Left forelimb (tissue), 1 donor: Measurements from ENCODE around the gene KCNQ4.

Source experiments
- DNase-seq: peaks from one replicate; pipeline ENCODE4 v3.0.0-alpha.2; 2018; ENCODE audit warnings: low spot score

KCNQ4 gene

DNA sequence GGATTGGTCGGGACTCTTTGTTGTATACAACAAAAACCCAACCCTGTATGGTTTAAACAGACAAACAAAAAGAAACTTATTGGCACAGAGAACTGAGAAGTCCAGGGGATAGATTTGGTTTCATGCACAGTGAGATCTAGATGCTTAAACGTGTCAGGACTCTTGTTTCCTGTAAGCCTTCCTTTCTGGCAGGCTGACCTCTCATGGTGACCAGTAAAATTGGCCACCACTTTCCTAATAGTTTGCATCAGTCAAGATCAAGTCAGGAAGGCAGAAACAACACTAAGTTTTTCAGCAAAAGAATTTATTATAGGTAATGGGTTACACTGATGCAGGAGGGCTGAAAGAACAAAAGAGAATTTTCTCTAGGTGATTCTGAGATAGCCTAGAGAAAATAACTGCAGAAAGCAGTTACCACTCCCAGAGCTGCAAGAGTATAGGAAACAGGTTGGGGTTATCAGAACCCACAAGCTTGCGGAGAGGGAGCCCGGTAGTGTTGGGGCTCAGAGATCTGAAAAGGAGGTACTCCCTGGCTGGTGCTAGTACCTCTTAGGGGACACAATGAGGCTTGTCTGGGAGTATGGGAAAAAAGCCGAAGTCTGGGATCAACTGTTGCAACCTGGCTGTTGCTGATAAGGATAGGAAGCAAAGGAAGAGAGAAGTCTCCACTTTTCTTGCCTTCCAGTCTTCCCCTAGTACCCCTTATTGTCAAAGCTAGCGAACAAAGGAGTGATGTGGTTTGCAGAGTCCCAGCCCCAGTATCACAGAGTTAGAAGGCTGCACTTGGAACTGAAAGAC is 57.1 kb downstream of the KCNQ4 start:
- no peak for DNase-seq

DNA sequence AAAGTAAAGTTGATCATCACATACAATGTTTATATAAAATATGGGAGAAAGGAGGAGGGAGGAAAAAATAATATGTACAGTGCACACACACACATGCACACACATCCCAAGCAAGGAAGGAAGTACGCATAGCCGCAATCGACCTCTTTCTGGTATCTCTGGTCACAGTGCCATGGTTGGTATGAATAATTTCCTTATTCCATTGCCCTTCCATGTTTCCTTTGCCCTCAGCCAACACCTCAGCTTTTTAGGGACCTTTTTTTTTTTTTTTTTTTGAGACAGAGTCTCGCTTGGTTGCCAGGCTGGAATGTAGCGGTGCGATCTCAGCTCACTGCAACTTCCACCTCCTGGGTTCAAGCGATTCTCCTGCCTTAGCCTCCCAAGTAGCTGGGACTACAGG is 58.0 kb downstream of the KCNQ4 start:
- no peak for DNase-seq

DNA sequence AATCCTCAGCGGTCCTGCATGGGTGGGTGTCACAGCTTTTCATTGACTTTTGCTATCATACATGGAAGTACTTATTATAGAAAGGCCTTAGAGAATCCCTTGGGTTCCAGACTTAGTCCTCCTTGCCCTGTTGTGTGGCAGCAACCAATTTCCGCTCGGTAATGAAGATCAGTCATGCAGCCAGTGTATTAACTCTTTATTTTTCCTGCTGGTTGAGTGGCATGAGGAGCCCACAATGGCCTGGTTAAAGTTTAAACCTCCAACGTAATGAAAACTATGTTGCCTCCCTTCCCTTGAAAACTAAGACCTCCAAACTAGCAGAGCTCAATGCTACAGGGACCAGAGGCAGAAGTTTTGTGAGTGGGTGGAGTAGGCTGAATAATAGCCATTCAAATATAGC is 58.6 kb downstream of the KCNQ4 start:
- no peak for DNase-seq

DNA sequence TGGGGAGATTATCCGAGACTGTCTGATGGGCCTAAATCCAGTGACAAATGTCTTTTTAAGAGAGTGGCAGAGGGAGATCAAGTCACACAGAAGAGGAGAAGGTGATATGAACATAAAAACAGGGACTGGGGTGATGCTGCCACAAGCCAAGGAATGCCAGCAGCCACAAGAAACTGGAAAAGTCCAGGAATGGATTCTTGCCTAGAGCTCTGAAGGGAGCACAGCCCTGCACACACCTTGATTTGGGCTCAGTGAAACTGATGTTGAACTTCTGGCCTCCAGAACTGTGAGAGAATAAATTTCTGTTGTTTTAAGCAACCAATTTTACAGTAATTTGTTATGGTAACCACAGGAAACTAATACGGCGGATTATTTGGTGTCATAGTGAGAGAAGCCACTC is 59.1 kb downstream of the KCNQ4 start:
- DNase-seq: no peak

DNA sequence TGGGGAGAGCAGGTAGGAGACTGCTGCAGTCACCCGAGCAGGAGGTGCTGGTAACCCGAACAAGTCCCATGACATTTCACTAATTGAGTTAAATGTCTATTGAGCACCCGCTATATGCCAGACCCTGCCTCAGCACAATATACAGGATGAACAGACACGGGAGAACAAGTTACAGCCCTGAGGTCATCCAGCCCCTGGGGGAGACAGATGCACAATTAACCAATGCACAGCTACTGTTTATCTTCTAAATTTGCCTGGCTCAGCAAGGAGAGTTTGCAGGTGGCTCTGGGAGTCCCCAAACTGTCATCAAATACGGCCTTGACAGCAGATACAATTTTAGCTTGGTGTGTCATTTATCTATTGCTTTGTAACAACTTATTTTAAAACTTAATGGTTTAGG is 60.5 kb downstream of the KCNQ4 start:
- no peak for DNase-seq

DNA sequence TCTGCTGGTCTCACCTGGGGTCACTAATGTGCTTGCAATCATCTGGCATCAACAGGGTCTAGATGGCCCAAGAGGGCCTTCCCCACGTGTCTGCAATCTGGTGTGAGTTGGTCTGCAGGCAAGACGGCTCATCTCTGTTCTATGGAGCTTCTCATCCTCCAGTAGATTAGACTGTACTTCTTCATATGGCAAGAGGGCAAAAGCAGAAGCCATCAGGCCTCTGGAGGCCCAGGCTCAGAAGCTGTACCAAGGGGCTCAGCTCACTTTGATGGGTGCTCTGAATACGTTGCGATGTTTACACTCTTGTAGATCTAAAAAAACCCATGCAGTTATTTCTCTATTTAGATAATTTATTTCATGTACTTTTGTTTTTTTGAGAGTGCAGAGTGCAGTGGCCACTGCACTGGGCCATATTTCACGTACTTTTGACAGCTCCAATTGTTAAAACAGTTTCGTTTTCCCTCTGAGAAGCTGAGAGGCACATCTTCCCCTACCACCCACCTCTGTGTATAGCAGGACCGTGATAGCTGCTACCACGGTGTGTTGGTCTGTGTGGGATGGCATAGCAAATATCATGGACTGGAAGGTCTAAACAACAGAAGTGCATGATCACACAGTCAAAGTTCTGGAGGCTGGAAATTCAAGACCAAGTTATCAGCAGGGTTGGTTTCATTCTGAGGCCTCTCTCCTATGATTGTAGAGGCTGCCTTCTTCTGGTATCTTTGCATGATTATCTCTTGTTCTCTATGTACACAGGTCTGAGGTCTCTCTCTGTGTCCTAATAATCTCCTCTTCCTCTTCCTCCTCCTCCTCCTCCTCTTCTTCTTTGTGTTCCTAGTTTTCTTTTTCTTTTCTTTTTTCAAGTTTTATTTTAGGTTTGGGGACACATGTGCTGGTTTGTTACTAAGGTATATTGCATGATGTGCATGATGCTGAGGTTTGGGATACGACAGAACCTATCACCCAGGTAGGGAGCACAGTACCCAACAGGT is 61.6 kb downstream of the KCNQ4 start:
- no peak for DNase-seq

DNA sequence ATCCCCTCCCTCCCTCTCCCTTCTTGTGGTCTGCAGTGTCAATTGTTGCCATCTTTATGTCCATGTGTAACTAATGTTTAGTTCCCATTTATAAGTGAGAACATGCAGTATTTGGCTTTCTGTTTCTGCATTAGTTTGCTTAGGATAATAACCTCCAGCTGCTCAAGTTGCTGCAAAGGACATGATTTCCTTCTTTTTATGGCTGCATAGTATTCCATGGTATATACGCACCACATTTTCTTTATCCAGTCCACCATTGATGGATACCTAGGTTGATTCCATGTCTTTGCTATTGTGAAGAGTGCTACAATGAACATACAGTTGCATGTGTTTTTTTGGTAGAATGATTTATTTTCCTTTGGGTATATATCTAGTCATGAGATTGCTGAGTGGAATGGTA is 62.3 kb downstream of the KCNQ4 start:
- no peak for DNase-seq

DNA sequence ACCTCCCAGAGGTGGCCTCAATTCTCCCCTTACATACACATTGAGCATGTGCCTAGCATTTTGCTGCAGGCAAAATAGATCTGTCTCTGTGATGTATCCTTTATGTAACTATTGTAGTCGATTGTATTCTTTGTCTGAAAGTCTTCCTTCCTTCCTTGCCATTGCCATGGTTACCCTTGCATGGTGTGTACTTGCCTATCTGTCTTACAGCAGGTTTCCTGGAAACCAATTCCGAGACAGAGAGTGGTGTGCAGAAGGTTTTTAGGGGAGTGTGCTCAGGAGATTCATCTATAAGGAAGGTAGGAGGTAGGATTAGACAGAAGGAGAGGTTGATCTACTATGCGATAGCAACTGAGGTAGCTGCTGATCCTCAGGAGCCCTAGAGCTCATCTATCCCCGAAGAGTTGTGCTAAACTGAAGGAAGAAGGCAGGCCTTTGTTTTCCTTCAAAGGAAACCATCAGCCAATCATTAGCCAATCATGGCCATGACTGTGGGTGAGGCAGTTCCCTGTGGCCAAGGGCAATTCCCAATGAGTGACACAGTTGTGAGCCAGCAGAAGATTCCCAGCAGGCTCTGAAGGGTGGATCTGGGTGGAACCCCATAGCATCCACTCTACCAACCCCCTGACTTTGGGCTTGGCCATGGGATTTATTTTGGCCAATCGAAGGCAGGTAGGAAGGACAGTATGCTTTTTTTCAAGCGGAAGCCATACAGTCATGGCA is 63.6 kb downstream of the KCNQ4 start:
- no peak for DNase-seq

DNA sequence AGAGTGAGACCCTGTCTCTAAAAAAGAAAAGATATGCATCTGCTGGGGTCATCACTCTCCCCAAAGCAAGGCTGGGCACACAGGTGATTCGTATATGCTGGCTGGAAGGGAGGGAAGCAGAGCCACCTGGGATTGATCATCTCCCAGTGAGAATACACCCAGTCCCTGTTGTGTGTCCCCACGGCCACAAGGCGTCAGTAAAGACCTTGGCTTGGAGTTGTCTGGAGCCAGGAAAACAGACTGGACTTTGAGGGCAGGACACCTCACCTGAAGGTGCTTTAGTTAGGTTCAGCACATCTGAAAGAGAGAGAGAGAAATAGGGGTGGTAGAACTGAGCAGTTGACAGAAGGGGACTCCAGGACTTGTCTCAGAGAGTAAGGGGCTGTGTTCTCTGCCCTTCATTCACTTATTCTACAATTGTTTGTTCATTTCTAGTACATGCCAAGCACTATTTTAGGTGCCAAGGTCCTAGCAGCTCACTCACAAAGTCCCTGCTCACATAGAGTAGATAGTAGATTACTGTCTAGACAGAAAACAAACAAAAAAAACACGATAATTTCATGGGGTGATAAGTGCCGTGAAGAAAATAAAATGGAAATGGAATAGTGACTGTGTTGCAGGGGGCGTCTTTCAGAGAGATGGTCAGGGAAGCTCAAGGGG is 65.1 kb downstream of the KCNQ4 start:
- DNase-seq: no peak

DNA sequence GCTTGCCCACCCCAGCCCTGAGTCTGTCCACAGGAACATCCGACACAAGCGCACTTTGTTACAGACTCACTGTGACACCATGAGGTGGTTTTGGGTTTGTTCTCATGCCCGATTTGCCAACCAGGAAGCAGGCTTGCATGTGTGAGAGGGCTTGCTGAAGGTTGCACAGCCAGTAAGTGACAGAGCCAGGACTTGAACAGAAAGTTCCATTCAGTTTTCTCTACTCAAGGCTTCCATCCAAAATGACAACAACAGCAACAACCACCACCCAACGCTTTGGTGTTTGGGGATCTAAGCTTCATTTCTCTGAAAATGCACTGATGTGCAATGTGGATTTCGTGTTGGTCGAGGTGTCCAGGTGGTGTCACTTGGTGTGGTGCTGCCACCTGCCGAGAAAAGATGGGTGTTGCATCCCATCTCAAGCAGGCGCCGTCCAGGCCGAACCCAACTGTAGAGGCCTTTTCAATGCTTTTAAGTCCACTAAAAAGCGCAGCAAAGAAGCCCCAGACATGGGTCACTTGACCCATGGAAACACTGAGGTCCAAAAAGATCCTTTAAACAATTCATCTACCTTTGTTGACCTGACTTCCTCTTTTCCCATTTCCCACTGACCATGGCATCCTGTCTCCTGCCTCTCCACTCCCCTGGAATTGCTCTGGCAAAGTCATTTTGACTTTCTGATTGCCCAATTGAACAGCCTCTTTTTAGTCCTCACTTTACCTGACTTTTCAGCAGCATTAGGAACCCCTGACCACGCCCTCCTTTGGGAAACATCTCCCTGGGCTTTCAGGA is 66.4 kb downstream of the KCNQ4 start:
- peak; percentile 85 for DNase-seq

DNA sequence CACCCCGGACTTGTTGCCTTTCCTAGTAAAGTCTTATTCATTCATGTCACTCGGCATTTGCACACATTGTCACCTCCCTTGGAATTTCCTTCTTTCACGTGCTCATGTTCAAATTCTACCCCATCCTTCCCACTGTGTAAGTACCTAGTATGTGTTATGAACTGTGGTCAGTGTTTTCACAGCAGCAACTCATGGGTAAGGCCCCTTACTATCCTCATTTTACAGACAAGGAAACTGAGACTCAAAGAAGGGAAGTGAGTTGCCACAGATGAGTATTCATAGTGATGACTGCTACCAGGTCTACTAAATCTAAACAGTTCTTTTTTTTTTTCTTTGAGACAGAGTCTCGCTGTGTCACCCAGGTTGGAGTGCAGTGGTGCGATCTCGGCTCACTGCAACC is 68.1 kb downstream of the KCNQ4 start:
- no peak for DNase-seq

DNA sequence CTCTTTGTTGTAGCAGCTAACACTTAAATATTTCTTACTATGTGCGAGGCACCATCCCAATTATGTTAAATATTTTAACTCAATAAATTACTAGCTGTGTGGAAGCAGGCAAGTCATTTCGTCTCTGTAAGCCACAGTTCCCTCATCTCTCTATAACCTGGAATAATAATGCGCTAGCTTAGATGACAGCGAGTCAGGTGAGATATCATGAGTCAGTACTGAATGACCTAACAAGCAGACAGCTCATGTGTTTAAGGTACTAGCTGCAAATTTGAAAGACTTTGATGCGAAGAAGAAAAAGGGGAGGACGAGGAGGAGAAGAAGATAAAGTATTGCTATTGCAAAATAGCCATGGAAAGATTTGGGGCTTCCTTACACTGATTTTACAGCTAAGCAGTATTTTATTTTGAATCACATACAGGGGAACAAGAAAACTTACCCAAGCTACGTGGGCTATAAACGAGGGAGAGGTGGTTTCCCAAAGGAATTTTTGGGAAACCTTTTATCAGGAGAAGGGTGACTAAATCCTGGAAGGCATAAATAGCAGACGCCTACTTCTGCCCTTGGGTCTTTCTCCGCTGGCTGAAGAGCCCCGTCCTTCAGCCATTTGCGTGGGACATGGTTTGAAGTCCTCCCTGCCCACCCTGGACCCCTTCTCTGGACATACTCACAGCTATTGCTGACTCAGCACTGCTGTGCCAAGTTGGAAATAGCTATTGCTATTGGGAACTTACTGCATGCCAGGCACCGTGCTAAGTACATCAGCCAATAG is 69.7 kb downstream of the KCNQ4 start:
- DNase-seq: no peak

DNA sequence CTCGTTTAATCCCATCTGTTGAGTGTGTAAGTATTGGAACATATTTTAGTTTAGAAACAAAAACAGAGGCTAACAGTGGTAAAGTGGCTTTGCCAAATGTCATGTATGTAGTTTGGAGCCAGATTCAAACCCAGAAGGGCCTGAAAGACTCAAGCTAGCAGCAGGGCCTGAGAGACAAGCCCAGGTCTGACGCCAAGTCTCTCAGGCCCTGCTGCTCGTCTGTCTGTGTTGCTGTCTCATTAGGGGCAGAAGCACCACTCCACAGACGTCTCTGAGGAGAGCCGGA is 70.2 kb downstream of the KCNQ4 start:
- DNase-seq: no peak

DNA sequence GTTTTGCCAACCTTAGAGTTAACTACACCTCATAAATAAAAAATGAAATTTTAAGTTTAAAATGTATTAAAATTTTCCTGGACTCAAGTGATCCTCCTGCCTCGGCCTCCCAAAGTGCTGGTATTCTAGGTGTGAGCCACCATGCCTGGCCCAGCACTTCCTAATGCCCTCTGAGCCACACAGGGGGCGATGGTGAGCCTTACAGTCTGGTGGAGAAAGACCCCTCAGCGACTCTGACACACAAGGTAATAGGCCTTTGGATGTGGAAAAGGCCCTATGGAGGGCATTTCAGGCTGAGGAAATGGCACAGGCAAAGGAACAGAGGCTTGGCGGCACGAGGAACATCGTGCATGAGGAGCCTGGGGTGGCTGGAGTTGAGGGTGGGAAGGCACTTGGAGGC is 71.9 kb downstream of the KCNQ4 start:
- DNase-seq: no peak

DNA sequence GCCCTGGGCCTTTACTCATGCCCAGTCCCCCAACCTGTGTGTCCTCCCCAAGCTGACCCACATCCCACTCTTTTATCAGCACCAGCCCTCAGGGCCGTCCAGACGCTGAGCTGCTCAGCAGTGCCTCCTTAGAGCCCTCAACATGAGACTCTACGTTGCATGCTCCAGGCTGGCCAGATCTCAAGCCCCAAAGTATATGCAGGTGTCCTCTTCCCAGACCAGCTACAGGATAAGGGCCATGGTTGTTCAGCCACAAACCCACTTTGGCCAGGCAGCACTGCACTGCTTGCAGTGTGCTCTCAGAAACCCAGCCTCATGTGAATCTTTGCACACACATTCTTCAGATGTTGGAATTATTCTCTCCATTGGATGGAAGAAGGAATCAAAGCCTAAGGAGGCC is 72.5 kb downstream of the KCNQ4 start:
- no peak for DNase-seq

DNA sequence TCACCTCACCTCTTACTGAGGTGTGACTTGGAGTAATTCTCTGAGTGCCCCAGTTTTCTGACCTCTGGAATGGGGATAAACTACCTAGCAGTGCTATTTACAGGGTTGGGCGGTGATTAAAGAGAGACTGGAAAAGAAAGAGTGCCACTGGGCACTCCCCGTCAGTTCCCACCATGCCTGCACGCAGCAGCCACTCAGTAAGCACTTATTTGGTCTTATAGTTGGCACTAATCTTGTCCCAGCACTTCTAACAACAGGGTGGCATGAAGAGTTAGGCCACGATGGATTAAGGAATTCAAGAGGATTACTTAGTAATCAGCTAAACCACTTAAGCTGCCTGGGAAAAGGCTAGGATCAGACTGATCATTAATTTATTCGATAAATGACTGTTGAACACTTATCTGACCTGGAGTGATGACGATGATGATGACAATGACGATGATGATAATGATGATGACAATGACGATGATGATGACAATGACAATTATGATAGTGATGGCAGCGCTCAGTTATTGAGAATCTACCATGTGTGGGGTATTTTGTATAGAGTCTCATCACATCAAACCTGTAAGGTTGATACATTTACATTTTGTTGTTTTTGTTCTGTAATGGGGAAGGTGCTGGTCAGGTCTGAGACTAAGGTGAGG is 73.2 kb downstream of the KCNQ4 start:
- DNase-seq: no peak

DNA sequence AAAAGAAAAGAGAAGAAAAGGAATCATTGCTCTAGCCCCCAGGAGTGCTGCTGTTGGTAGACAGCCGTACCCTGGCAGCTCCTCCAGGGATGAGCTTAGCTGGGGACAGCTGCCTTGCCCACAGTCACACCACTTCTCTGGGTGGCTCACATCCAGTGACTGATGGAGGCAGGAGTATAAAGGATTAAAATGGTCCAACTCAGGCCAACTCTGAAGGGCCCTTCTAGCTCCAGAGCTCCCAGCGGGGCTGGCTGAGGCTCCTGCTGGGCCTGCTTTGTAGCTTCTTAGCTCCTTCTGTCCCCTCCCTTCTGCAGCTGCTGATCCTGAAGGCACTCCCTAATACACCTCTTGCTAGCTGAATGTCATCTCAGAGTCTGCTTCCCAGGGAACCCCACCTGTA is 74.2 kb downstream of the KCNQ4 start:
- no peak for DNase-seq

DNA sequence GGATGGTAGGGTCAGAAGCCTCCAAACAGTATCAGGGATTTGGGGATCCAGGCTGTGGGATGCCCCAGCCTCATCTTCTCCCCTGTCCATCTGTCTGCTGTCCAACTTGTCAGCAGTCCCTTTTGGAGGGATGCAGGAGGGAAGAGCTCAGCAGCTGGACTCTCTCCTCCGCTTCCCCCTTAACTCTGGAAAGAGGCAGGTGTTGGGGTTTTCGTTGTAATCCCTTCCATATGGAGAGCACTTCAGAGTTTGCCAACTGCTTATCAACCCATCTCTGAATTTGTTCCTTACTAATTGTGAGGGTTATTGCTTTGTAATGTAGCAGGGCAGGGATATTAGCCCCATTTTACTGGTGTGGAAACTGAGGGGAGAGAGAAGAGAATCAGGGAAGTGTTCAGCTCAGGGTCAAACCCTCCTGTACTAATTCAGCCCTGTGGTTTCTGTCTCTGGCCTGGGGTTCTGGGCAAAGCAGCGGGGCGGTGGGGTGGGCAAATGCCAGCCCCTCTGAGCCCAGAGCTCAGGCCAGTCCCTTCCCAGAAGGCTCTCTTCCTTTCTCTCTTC is 75.3 kb downstream of the KCNQ4 start:
- no peak for DNase-seq

DNA sequence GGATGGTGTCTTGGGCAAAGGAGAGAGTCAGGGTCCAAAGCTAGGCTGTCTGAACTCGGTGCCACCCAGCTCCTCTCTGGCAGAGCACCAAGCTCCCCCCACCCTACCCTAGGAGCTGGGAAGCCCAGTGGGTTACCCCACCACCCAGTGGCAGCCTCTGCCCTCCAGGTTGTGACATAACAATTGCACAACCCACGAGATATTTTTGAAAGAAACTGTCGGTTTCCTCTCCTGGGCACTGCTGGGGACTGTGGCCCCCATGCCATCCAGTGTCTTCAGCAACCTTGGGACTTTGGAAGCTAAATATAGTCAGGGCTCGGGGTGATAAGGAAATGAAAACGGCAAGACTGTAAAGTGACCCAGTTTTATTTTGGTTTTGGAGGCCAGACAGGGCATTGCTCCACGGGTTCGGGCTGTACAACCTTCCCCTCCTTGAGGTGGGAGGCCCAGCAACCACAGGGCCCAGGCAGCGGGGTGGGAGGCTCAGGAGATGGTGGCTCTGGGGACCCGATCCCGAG is 77.2 kb downstream of the KCNQ4 start:
- no peak for DNase-seq
